AG10803 (cell line): Measurements from ENCODE around the gene BAX.

Source experiments
- DNase-seq: peaks from one replicate; pipeline ENCODE4 v3.0.0; 2010; ENCODE audit warnings: low read depth
- H3K4me3 ChIP-seq: 2 replicates; pipeline ENCODE4 v1.5.1; 2011; ENCODE audit warnings: mild to moderate bottlenecking, low read length, control low read depth
- TF ChIP-seq, protein P1 (sequence below): conservative IDR thresholded peaks from 2 replicates; pipeline ENCODE4 v1.5.1; 2011; ENCODE audit warnings: mild to moderate bottlenecking, low read length, control low read depth, inconsistent platforms

Gene BAX

DNA sequence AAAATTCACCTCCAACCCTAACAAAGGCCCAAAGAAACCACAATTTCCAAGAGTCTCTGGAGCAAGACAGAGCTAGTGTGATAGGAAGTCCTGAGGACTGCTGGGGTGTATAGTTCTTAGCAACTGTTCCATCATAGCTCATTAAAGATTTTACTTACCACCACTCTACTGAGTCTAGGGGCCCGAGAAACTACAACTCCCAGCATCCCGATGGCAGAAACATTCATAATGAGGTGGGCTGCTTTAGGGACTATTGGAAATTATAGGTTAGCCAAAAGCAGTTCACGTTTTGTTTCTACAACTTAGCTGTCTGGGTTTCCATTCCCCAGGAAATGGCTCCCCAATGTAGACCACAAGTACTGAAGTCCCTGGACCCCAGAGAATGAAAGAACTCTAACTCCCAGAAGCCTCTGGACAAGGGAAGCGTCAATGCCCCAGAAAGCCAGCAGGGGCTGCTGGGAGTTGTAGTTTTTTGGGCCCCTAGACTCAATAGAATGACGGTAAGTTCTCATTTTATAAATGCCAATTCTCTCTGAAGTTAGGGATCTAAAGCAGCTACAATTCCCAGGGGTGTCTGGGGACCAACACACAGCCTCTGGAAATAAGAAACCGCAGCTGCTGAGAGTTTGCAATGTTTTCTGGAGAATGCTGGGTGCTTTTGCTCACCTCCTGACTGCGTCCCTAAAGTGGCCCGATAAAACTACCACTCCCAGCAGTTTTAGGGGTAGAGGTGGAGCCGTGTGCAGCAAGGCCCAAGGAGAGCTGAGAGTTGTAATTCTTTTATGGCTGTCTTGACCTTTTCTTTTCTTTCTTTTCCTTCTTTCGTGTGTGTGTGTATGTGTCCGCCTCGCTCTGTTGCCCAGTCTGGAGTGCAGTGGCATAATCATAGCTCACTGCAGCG is 21.5 kb downstream of the BAX start:
- TF ChIP-seq, protein P1, sequence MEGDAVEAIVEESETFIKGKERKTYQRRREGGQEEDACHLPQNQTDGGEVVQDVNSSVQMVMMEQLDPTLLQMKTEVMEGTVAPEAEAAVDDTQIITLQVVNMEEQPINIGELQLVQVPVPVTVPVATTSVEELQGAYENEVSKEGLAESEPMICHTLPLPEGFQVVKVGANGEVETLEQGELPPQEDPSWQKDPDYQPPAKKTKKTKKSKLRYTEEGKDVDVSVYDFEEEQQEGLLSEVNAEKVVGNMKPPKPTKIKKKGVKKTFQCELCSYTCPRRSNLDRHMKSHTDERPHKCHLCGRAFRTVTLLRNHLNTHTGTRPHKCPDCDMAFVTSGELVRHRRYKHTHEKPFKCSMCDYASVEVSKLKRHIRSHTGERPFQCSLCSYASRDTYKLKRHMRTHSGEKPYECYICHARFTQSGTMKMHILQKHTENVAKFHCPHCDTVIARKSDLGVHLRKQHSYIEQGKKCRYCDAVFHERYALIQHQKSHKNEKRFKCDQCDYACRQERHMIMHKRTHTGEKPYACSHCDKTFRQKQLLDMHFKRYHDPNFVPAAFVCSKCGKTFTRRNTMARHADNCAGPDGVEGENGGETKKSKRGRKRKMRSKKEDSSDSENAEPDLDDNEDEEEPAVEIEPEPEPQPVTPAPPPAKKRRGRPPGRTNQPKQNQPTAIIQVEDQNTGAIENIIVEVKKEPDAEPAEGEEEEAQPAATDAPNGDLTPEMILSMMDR, result no peak
- no peak for DNase-seq
- no peak overlapping the region for H3K4me3 ChIP-seq

DNA sequence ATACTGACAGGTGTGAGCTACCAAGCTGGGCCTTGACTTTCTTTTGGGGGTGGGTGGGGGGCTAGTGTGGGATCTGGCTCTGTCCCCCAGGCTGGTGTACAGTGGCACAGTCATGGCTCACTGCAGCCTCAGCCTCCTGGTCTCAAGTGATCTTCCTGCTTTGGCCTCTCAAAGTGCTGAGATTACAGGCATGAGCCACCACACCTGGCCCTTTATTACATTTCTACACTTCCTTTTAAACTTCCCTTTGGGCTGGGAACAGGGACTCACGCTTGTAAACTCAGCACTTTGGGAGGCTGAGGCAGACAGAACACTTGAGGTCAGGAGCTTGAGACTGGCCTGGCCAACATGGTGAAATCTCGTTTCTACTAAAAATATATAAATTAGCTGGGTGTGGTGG is 22.4 kb downstream of the BAX start:
- DNase-seq, result no peak
- no peak overlapping the region for H3K4me3 ChIP-seq
- TF ChIP-seq, protein P1, result no peak

DNA sequence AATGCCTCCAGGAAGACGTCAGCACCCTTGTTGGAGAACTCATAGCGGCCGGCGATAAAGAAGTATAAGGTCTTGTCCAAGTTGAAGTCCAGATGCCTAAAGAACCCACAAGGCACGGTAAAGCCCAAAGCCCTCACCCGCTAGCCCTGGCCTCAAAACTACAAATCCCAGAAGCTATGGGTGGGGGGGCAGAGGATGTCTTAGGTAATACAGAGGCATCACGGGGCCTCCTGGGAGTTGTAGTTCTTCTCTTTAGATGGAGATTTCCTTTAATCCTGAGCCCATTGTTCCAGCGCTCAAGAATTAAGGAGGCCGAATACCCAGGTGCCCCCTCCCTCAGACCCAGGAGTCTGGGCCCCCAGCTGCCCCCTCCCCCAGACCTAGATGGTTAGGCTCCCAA is 27.6 kb downstream of the BAX start:
- H3K4me3 ChIP-seq, result no peak overlapping the region
- TF ChIP-seq, protein P1, result no peak
- no peak for DNase-seq

DNA sequence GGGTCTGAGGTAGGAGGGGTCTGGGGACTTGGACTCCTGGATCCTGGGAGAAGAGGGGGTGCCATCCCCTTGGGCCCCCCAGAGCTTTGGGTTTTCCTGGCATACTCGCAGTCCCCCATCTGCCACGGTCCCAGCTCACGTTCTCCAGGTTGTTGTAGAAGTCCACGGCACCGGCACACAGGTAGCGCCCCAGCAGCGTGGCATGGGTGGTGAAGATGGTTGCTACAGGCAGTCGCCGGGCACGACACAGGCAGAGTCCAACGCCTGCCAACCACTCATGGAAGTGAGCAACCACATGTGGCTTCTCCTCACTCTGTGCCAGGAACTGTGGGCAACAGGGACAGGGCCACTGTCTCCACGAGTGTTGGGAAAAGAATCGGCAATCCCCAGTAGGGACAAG is 31.0 kb downstream of the BAX start:
- TF ChIP-seq, protein P1, result no peak
- no peak overlapping the region for H3K4me3 ChIP-seq
- no peak for DNase-seq

DNA sequence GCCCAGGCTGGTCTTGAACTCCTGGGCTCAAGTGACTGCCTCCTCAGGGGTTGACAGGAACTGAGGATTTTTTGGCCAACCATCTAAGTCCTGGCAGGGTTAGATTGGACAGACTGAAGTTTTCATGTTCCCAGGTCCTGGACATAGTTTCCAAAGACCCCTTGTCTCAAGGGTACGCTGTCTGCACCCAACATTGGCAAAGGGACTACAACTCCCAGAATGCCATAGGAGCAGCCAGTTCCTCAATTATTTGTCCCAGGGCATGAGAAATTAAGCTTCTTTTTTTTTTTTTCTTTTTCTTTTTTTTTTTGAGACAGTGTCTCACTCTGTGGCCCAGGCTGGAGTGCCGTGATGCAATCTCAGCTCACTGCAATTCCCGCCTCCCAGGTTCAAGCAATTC is 31.5 kb downstream of the BAX start:
- DNase-seq, result no peak
- TF ChIP-seq, protein P1, result no peak
- H3K4me3 ChIP-seq, result no peak overlapping the region

DNA sequence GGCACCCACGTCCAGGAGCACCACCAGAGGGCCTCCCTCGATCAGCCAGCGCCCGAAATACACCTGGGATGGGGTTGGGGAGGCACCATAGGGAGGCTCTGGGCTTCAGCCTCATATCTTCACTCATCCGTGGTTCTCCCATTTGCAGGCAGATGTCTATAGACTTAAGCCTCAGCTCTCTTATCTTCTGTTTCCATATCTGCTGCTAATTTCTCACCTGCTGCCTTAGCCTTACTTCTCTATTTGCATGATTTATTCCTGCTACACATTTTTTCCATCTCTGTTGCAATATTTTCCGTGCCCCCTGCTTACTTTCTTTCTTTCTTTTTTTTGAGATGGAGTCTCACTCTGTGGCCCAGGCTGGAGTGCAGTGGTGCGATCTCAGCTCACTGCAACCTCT is 32.6 kb downstream of the BAX start:
- no peak overlapping the region for H3K4me3 ChIP-seq
- no peak for DNase-seq
- TF ChIP-seq, protein P1, result no peak

DNA sequence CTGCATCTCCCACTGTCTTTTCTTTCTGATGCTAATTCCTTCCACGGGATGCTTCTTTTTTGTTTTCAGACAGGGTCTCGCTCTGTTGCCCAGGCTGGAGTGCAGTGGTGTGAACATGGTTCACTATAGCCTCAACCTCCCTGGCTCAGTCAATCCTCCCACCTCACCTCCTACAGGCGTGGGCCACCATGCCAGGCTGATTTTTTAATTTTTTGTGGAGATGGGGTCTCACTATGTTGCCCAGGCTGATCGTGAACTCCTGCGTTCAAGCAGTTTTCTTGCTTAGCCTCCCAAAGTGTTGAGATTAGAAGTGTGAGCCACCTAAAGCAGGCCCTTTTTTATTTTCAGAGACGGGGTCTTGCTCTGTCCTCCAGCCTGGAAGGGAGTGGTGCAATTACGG is 33.6 kb downstream of the BAX start:
- H3K4me3 ChIP-seq, result no peak overlapping the region
- no peak for DNase-seq
- TF ChIP-seq, protein P1, result no peak
